H1 (cell line): Measurements from ENCODE around the gene UTS2B. TPM values are rescaled to one million over a fixed set of nuclear protein-coding genes. Genes with fewer than 3 reads are reported as not detected.

ENCODE experiments used
- CTCF ChIA-PET: fragments of 300-600 bp; sonication (Branson Sonifier 250); formaldehyde crosslinking; loops from one replicate; lab custom pipeline; 2021; ENCODE audit not compliant: partially characterized antibody; lab: Charles Lee
- POLR2A ChIA-PET: fragments of 300-600 bp; sonication (Branson Sonifier 250); formaldehyde crosslinking; loops from one replicate; lab custom pipeline; 2021; ENCODE audit warnings: inconsistent platforms; ENCODE audit not compliant: partially characterized antibody; lab: Charles Lee
- DNase-seq, 2 experiments: peaks; one replicate each; pipeline versions ENCODE4 v3.0.0 to v3.0.0-alpha.2; 2010 to 2022; ENCODE audit warnings: low spot score in 2 of 2, low read depth in 1 of 2, mixed read lengths in 1 of 2
- FAIRE-seq: peaks from 2 replicates; lab custom pipeline; 2011; peaks lifted over from hg19 to GRCh38; lab: Jason Lieb, UNC
- H2AFZ ChIP-seq: 2 replicates; pipeline ENCODE4 v1.8.1; 2012; ENCODE audit warnings: low read length, inconsistent platforms
- H2AK5ac ChIP-seq: 2 replicates; pipeline ENCODE4 v1.6.1; 2013; ENCODE audit warnings: low read depth, low read length
- H2BK120ac ChIP-seq: replicated peaks from 2 replicates; pipeline ENCODE3; 2013; ENCODE audit warnings: low read depth, low read length, inconsistent platforms
- H2BK12ac ChIP-seq: 2 replicates; pipeline ENCODE4 v1.6.1; 2013; ENCODE audit warnings: low read depth, low read length
- H2BK15ac ChIP-seq: 2 replicates; pipeline ENCODE4 v1.6.1; 2013; ENCODE audit warnings: low read length
- H2BK20ac ChIP-seq: 2 replicates; pipeline ENCODE4 v1.6.1; 2013; ENCODE audit warnings: low read length
- H2BK5ac ChIP-seq: 2 replicates; pipeline ENCODE4 v1.6.1; 2013; ENCODE audit warnings: low read depth, low read length
- H3K14ac ChIP-seq: 2 replicates; pipeline ENCODE4 v1.6.1; 2013; ENCODE audit warnings: inconsistent platforms; ENCODE audit not compliant: insufficient read length
- H3K18ac ChIP-seq: 2 replicates; pipeline ENCODE4 v1.6.1; 2013; ENCODE audit warnings: low read length; ENCODE audit errors: extremely low read depth
- H3K23ac ChIP-seq: 2 replicates; pipeline ENCODE4 v1.6.1; 2013; ENCODE audit warnings: inconsistent platforms; ENCODE audit not compliant: insufficient read length
- H3K23me2 ChIP-seq: 2 replicates; pipeline ENCODE4 v1.6.1; 2013; ENCODE audit warnings: low read depth, low read length
- H3K27ac ChIP-seq: 2 replicates; pipeline ENCODE4 v1.6.1; 2011; ENCODE audit warnings: low read depth, low read length, inconsistent platforms
- H3K27me3 ChIP-seq, 4 experiments: replicated peaks in 1 of 4; 1 replicate in 1 of 4; 2 replicates in 3 of 4; pipeline versions ENCODE4 v1.6.1 to v1.8.1; 2011 to 2013; ENCODE audit warnings: low read length in 3 of 4, mild to moderate bottlenecking in 3 of 4, inconsistent platforms in 2 of 4, mixed read lengths in 2 of 4, moderate library complexity in 1 of 4; ENCODE audit not compliant: control insufficient read depth in 3 of 4, insufficient read depth in 3 of 4; ENCODE audit errors: extremely low read depth in 1 of 4
- H3K36me3 ChIP-seq, 4 experiments: 2 replicates each; pipeline versions ENCODE4 v1.6.1 to v1.8.1; 2011 to 2013; ENCODE audit warnings: mild to moderate bottlenecking in 4 of 4, low read length in 3 of 4, moderate library complexity in 2 of 4, control low read depth in 1 of 4, inconsistent platforms in 1 of 4; ENCODE audit not compliant: insufficient read depth in 4 of 4, control insufficient read depth in 2 of 4
- H3K4ac ChIP-seq: replicated peaks from 2 replicates; pipeline ENCODE3; 2013; ENCODE audit warnings: low read length, low read depth, mixed read lengths, inconsistent platforms; ENCODE audit not compliant: insufficient read length
- H3K4me1 ChIP-seq, 4 experiments: replicated peaks in 1 of 4; 1 replicate in 1 of 4; 2 replicates in 3 of 4; pipeline versions ENCODE4 v1.6.1 to v1.8.1; 2011 to 2013; ENCODE audit warnings: low read length in 3 of 4, inconsistent platforms in 2 of 4, mixed read lengths in 1 of 4; ENCODE audit not compliant: insufficient read depth in 4 of 4, control insufficient read depth in 3 of 4
- H3K4me2 ChIP-seq, 2 experiments: 2 replicates each; pipeline versions ENCODE4 v1.6.1 to v1.8.1; 2011 to 2013; ENCODE audit warnings: low read depth in 2 of 2, low read length in 2 of 2, control low read depth in 1 of 2, inconsistent platforms in 1 of 2, mild to moderate bottlenecking in 1 of 2; ENCODE audit not compliant: insufficient read depth in 1 of 2
- H3K4me3 ChIP-seq, 4 experiments: fragments of 200-600, 300-600 bp in 1 of 4; sonication (generic), shearing (Covaris generic), sonication (Bioruptor Twin) in 1 of 4; 2 replicates each; pipeline versions ENCODE4 v1.5.1 to v1.8.1; 2011 to 2016; ENCODE audit warnings: low read length in 4 of 4, low read depth in 3 of 4, control low read depth in 2 of 4, inconsistent platforms in 2 of 4, mild to moderate bottlenecking in 2 of 4, mixed read lengths in 1 of 4, moderate library complexity in 1 of 4; ENCODE audit not compliant: insufficient read depth in 2 of 4; ENCODE audit errors: extremely low read depth in 1 of 4
- H3K56ac ChIP-seq: replicated peaks from 2 replicates; pipeline ENCODE3; 2013; ENCODE audit warnings: low read depth, mild to moderate bottlenecking, mixed read lengths, low read length, inconsistent platforms; ENCODE audit not compliant: insufficient read length
- H3K79me1 ChIP-seq: 2 replicates; pipeline ENCODE4 v1.6.1; 2013; ENCODE audit warnings: low read depth, low read length, control low read depth
- H3K79me2 ChIP-seq, 2 experiments: 2 replicates each; pipeline versions ENCODE4 v1.6.1 to v1.8.1; 2012 to 2013; ENCODE audit warnings: low read length in 2 of 2, mild to moderate bottlenecking in 2 of 2, inconsistent platforms in 1 of 2; ENCODE audit not compliant: insufficient read depth in 2 of 2, control insufficient read depth in 1 of 2
- H3K9ac ChIP-seq, 4 experiments: replicated peaks in 1 of 4; 1 replicate in 1 of 4; 2 replicates in 3 of 4; pipeline versions ENCODE4 v1.6.1 to v1.8.1; 2011 to 2013; ENCODE audit warnings: low read depth in 3 of 4, low read length in 3 of 4, control low read depth in 2 of 4, mild to moderate bottlenecking in 2 of 4, moderate library complexity in 2 of 4, inconsistent platforms in 1 of 4; ENCODE audit errors: extremely low read depth in 1 of 4
- H3K9me3 ChIP-seq, 2 experiments: 2 replicates each; pipeline versions ENCODE4 v1.6.1 to v1.8.1; 2012 to 2013; ENCODE audit warnings: mild to moderate bottlenecking in 2 of 2, moderate library complexity in 2 of 2, control low read depth in 1 of 2, inconsistent platforms in 1 of 2, low read depth in 1 of 2, low read length in 1 of 2, mixed read lengths in 1 of 2; ENCODE audit not compliant: insufficient read depth in 2 of 2
- H4K20me1 ChIP-seq, 2 experiments: replicated peaks in 1 of 2; 2 replicates each; pipeline versions ENCODE3 to v1.8.1; 2011 to 2013; ENCODE audit warnings: inconsistent platforms in 2 of 2, low read length in 2 of 2, mild to moderate bottlenecking in 1 of 2; ENCODE audit not compliant: insufficient read depth in 2 of 2, control insufficient read depth in 1 of 2
- H4K5ac ChIP-seq: 2 replicates; pipeline ENCODE4 v1.6.1; 2013; ENCODE audit warnings: low read length, low read depth, mixed read lengths, inconsistent platforms; ENCODE audit not compliant: insufficient read length
- H4K8ac ChIP-seq: 2 replicates; pipeline ENCODE4 v1.8.0; 2013; ENCODE audit warnings: mild to moderate bottlenecking, moderate library complexity, low read length, inconsistent platforms; ENCODE audit not compliant: insufficient read depth; ENCODE audit errors: extremely low read depth
- H4K91ac ChIP-seq: replicated peaks from 2 replicates; pipeline ENCODE3; 2013; ENCODE audit warnings: low read length, mixed read lengths, inconsistent platforms; ENCODE audit not compliant: insufficient read length
- ATF3 ChIP-seq: IDR thresholded peaks from 2 replicates; pipeline ENCODE4 v1.6.1; 2011; ENCODE audit warnings: low read depth, mild to moderate bottlenecking, low read length; ENCODE audit not compliant: insufficient read depth
- SIN3A ChIP-seq, 2 experiments: IDR thresholded peaks in 1 of 2; conservative IDR thresholded peaks in 1 of 2; 2 replicates each; pipeline ENCODE4 v1.6.1; 2011 to 2012; ENCODE audit warnings: low read length in 2 of 2, improper control_type of control experiment in 1 of 2, low read depth in 1 of 2, mild to moderate bottlenecking in 1 of 2
- WGBS, 2 experiments: shearing (Covaris generic) in 1 of 2; methylation state at CpG; one replicate each; pipeline versions ENCODE4 v1.1.6 to v1.1.7; 2013 to 2015; ENCODE audit warnings: low lambda C conversion rate in 2 of 2, mixed read lengths in 2 of 2, inconsistent platforms in 1 of 2, low coverage in 1 of 2, missing lambda C conversion rate in 1 of 2; ENCODE audit not compliant: insufficient replicate concordance in 2 of 2, insufficient coverage in 1 of 2, insufficient read length in 1 of 2; ENCODE audit errors: extremely low coverage in 1 of 2, missing lambda C conversion rate in 1 of 2; 5-methylcytosine and 5-hydroxymethylcytosine counted together
- polyA plus RNA-seq, 7 experiments: library from polyadenylated mRNA; depleted of rRNA in 3 of 7; stranded (reverse) in 5 of 7; unstranded in 2 of 7; fragments of >200 nt in 5 of 7; fragments of 200-250 nt in 2 of 7; gene quantifications; 1 replicate in 5 of 7; 2 replicates in 1 of 7; 4 replicates in 1 of 7; pipeline versions ENCODE4 v1.2.1 to v1.2.3, GENCODE V29; 2011 to 2013; ENCODE audit warnings: missing spikeins in 2 of 7, mixed read lengths in 2 of 7
- total RNA-seq: library from RNA; stranded (reverse); fragmentation: NEBNext Ultra II Directional; extraction: Animal tissue kit (Norgen Biotek cat#: 25700); gene quantifications from 2 replicates; pipeline ENCODE4 v1.2.1, GENCODE V29; 2021

The UTS2B gene
- total and polyA plus RNA-seq, 2 of the 8 experiments (the other 6 are each of a cell fraction or from before 2014, with no cell fraction given) = not detected

- Histone ChIP-seq H3K79me1 (no peaks in the 10 kb centered on the region), H2AK5ac (no peak overlapping the region), H2BK120ac (no peak overlapping the region), H4K5ac (no peak overlapping the region), H3K9me3 (no peaks in the 10 kb centered on the region), H3K4ac (no peak overlapping the region), H3K9ac (no peak overlapping the region), H3K56ac (no peak overlapping the region), H3K23me2 (no peaks in the 10 kb centered on the region), H3K4me3 (no peak overlapping the region), H3K14ac (no peak overlapping the region), H3K36me3 (no peaks in the 10 kb centered on the region), H3K4me2 (no peak overlapping the region), H2BK5ac (no peak overlapping the region), H3K27me3 (no peaks in the 10 kb centered on the region), H2BK15ac (no peak overlapping the region), H4K8ac (no peak overlapping the region), H2BK20ac (no peak overlapping the region), H4K20me1 (no peaks in the 10 kb centered on the region), H3K4me1 (peaks cover 0 to 6% (median 3%) of the 10 kb centered on the region in 4 experiments; a peak in 3 of 7 replicates), H2BK12ac (no peak overlapping the region), H3K18ac (no peak overlapping the region), H3K79me2 (no peaks in the 10 kb centered on the region), H4K91ac (no peak overlapping the region), H2AFZ (no peak overlapping the region), H3K27ac (no peak overlapping the region), H3K23ac (no peak overlapping the region)
- TF ChIP-seq SIN3A (conservative IDR thresholded peaks at IDR 0.05 in 1 of 2, IDR thresholded peaks at IDR 0.05 in 1 of 2; ENCODE audit: low read depth in 1 of 2, low read length in 2 of 2) (no peak), ATF3 (no peak)
- 95% methylated on average over 3 of the region's 3 CpGs; no CpG with 5 or more reads in 1 of the 2 experiments for WGBS, 2 experiments
- ChIA-PET CTCF (no interaction called here), POLR2A (no interaction called here)
- FAIRE-seq (no peak), DNase-seq (no peak)
Measured at GRCh38 chr3:191303596-191303995, 26.7 kb downstream of the UTS2B start.
